HG02610 (cell line): ENCODE measurements around the gene APP.

ENCODE experiments used
- ATAC-seq: cut with Tn5 transposase; IDR thresholded peaks from one replicate; pipeline ENCODE4 v1.9.1; 2021; ENCODE audit warnings: mild to moderate bottlenecking, moderate library complexity; ENCODE audit not compliant: unreplicated experiment

The APP gene

DNA sequence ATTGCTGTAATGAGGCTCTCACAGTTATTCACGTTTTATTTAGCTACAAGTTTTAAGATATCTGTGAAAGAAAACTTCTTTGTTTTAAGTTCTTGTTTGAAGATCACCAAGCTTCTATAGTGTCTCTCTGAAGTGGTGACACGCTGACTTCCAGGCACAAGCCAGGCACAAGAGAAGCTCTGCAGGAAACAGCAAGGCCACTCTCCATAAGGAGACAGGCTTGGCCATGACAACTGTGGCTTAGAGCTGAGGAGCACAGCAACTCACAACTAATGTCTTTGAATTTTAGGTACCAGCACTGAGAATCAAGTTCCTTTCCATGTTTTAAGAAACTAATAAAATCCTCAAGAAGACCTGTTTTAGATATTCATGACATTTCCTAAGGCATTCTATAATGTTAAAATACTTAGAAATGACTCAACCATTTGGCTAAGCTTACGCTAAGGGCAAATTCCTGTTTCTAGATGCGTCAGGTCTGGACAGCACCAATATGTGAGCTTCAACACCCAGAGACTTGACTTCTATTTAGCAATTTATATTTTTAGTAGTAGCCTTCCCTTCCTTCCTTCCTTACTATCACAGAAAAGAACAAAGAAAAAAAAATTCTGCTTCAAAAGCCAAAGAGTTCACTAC is 40.2 kb downstream of the APP start:
- ATAC-seq = no peak

DNA sequence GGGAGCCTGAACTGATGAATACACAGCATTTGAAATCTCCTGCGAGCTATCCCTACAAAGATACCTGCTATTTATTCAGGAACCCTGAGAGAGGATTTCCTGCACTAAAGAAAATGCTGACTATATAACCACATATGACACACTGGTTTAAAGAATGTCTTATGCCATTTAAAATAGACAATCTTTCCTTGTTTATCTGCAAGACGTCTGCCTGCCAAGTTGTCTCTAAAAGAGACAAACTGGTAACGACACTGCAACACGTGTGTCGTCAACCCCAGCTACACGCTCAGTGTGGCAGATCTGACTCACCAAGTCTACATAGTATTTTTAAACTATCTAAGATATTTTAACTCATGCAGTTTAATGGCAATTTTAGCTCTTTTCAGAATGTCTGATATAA is 42.7 kb downstream of the APP start:
- no peak for ATAC-seq

DNA sequence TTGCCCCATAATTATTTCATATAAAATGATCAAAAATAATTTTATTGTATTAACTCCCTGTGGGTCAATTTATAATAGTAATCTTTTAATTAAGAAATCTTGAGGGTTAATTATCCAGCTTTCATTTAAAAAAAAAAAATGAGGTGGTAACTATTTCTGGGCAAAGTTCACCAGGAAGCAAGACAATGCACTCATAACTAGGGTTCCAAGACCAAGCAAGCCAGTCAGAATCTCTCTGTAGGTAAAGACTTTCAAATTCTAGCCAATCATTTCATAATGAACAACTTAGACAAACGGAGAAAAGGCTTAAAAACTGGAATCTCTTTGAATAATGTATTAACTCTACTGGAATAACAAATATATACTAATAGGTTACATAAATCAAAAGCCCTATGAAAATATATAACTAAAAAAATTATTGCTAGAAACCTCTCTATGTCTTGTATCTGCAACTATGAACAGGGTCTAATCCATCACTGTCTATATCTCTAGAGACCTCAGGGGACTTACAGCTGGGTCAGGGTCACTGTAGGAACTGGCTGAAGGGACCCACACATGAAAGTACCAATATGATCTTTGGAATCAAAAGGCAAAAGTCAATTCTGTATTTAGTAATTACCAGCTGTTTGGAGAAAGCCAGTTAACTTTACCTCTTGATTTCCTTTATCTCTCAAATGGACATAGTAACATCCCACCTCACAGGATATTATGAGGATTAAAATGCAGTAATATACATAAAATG is 43.3 kb downstream of the APP start:
- ATAC-seq = no peak

DNA sequence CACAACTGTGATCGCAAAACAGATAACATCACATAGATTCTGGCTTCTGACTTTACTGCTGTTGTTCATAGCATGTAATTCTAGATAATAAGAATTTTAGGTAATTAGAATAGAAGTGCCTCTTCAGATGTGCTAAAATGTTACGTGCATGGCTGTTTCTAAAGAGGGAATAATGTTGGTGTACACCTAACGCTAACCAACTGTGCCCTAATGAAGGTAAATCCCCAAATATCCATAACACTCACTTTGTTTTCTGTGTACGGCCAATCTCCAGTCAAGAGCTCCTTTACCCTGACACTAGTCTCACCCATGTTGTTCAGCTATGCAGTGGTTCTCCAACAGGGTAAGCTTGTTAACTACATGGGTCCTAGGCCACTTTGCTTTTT is 44.4 kb downstream of the APP start:
- ATAC-seq = no peak

DNA sequence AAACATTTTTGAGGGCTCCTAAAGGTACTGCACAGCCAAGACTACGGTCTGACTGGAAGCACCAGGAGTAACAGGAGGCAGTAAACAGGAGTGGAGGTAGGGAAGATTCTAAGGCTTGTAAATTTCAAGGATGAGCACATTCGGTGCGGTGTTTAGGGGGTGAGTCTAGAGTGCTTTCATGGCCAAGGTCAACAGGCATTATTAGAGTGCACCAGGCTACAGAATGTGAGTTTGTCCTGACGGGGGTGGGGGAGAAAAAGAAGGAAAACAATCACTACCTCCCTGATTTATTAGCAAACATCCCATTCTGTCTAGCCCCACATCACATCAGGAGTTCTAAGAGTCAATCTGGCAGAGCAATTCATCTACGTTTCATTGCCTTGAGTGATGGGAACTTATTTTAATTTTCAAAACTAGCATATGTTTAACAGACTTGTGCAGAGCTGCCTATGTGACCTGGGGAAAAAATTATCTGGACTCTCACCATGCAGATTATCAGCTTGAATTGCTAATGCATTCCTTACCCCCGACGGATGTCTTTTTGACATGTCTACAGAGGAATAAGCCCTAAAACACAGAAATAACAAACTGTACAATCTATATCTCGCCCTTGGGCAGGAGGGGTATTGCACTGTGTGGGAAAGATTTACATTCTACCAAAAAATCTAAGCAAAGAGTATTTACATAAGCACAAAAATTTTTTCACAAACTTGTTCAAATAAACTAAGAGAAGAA is 45.0 kb downstream of the APP start:
- no peak for ATAC-seq

DNA sequence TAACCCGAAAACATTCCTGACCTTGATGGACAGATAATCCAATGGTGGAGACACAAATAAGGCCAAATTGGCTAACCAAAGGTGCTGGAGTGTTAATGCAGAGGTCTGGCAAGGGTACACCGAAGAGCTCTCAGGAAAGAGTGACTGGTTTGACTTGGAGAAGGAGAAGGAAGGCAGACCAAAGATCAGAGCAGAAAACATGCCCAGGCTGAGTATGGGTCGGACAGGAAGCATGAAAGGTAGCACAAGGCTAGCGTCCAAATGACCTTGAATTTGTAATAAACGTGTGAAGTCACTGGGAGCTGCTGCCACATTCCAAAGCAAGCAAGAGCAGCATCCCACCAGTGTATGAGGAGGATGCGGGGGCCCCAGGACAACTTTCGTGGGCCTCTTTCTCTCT is 45.7 kb downstream of the APP start:
- ATAC-seq = no peak

DNA sequence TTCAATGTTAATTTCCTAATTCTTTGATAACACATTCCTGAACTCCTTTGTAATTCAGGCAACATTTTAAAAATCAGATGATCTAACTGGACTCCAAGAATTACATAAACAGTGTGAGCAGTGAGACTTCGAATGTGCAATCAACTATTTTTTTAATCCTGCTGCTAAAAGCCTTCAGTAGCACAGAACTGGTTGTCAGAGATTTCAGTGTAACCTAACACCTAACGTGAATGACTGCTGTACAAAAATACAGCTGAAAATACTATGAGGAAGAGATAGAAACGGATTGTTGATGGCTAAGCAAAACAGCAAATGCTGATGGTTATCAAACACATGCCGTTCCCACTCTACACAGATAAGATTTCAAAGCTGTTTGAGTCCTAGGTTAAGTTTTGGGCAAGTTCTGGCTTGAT is 46.1 kb downstream of the APP start:
- no peak for ATAC-seq

DNA sequence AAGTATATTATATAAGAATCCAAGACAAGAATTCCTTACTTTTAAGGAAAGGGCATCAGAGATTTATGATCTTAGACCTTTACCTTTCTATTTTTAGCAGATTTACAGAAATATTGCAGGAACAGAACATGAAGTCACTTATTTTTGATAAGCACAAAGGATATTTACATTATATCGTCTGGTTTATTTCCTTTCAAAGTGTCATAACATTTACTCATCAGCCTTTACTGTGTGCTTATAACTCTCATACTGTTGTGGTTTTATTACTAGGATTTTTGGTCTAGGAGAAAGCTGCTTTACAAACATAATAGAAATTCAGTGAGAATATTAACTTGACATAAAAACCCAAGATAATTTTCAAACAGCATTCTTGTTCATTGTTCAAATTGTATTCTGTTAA is 47.6 kb downstream of the APP start:
- no peak for ATAC-seq

DNA sequence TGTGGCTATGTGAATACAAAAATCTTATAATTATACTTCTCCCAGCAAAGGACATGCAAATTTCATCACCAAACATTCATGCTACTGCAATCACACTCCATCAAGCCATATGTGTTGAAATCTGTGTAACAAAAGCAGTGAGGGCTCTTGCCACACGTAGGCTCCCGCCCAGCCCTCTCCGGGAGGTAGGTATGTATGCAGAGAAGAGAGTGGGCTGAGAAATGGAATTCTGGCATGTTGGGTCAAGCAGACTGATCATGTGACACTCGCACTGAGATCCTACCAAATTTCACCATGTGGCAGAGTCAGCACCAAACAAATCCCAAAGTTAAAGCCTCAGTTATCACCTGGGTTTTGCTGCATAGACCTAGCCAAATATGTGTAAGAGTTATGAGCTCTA is 49.7 kb downstream of the APP start:
- ATAC-seq = no peak

DNA sequence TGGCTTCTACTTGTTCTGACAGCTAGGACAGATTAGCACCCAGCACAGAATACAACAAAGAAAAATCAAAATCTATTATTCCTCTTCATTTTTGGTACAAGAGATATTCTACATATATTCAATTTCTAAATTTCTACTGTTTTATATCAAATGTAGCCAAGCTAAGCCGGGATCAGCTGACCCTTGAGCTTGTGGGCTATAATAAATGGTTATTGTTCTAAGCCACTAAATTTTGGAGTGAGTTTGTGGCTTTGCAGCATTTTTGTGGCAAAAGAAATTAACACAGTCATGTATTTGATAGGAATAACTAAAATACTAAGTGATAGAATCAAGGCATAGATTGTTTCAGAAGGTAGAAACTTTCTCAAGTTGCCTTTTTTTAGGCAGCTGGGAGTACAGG is 50.7 kb downstream of the APP start:
- ATAC-seq = no peak

DNA sequence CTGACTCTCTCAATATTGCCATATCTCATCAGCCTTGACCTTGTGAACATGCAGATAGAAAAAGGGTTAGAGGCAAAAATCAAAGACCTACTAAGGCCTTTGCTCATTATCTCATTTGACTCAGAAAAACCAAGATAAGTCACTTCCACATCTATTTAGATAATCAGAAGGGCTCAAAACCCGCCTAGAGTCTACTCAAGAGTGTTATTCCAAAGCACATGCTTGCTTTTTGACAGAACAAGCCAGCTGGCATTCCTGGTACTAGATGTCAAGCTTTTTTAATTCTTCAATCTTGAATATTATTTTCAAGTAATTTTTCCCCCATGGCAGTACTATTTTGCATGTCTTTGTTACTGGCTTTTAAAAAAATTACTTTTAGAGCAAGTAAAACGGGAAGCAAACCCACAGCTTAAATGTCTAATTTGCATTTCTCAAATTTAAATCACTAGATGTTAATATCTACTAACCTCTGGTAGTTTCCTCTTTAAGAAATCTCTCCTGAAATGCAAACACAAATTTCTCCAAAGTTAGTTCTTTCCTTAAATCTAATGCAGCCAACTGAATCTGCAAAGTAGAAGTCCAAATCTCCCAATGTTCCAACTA is 51.5 kb downstream of the APP start:
- no peak for ATAC-seq

DNA sequence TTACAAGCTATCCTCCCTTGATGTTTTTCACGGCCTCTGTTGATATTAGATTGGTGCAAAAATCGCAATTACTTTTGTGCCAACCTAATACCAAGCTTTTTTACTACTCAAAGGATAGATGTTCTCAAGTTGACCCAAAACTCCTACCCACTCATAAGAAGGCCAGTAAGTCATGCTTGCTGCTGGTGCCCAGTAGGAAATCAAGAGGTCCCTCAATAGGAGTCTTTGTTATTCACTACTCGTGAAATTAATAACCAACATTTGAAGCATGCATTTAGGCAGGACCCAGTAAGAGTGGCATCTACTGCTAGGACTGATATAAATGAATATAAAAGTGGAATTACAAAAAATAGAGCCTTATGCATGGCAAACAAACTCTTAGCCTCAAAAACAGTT is 52.6 kb downstream of the APP start:
- no peak for ATAC-seq

DNA sequence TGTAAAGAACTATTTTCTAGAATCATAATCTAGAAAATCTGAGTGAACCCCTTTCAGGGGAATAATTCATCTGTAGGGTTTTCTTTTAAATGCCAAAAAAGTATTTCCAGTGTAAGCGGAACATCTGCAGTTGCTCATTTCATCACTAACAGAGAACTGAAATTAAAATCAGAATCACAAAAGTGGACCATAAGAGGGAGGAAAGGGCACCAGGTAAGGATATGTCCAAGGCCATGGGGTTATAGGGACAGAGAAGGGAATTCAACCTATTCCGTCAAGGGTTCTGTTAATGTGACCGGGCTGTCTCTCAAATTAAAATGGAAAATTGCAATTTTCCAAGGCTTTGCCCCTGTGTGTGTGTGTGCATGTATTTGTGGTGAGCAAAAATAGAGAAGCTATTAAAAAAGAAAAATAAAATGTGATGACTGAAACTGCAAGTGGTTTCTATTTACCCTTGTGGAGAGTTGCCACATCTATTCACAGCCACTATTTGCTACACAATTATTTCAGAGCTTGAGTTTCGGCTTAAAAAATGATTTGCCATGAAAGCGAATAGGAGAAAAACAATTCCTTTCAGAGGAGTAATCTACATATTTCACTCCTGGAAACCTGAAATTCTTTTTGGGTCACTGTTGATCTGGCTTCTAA is 53.1 kb downstream of the APP start:
- peak; percentile 60 for ATAC-seq

DNA sequence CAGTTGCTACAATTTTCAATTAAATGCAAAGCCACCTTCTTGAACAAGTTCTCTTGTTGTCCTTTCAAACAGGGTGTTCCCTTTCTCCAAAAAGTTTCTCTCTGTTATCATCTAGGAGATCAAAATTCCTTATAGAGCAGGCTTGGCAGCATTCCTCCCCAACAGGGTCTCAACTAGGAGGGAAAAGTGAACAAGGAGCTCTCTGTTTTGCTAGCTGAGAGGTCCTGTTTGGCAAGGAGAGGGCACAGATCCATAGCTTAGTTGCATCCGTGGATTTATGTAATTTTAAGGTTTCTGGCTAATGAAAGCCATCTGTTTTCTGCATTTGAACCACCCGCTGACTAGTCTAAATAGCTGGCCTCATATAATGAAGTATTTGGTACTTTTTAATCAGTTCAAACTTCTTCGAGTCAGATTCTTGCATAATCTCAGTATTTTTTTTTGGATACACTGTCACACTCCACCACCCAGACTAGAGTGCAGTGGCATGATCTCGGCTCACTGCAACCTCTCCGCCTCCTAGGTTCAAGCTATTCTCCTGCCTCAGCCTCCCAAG is 54.0 kb downstream of the APP start:
- no peak for ATAC-seq

DNA sequence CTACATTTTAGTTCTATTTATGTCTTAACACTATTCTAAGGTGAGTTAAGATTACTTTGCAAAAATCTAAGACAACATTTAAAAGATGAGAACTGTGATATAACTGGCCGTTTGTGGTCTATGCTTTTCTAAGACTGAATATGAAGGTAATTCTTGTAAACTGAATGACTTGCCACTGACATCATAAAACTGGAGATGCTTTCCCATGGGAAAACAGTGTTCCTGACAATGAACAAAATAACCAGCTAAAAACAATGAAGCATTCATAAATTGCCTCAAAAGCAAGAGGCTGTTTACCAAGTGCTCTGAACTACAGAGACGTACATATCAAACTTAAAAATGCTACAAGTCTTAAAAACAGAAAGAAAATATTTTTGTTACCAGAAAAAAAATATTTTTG is 54.7 kb downstream of the APP start:
- ATAC-seq = no peak

DNA sequence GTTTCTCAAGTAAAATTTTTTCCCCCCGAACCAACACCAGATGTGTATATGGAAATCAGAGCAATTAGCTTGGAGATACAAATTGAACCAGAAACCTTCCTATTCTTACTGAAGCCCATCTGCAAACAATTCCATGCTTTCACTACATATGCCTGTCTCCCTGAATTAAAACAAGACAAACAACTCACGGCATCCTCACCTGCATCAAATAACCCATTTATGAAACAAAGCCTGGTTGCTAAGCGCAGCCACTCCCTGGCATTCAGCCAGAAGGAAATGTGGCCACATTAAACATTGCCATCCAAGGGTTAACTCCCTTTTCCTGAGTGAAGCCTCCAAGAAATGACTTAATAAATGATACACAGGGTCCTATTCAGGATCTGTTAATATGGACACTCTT is 55.3 kb downstream of the APP start:
- no peak for ATAC-seq

DNA sequence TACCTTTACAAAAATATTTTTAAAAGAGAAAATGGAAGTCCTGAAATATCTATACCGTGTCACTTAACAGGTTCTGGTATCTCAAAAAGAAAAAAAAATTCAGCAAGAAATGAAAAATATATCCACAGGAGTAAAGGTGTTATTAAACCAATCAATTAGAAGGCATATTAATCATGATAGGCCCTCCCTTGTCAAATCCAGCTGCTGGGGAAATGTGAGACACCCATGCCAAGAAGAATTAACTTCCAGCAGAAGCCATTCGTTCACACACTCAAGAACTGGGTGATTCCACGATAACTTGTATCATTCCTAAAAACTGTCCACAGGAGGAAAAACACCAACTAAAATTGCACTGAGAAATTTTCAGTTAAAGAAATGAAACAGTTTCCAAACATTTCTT is 57.6 kb downstream of the APP start:
- no peak for ATAC-seq

DNA sequence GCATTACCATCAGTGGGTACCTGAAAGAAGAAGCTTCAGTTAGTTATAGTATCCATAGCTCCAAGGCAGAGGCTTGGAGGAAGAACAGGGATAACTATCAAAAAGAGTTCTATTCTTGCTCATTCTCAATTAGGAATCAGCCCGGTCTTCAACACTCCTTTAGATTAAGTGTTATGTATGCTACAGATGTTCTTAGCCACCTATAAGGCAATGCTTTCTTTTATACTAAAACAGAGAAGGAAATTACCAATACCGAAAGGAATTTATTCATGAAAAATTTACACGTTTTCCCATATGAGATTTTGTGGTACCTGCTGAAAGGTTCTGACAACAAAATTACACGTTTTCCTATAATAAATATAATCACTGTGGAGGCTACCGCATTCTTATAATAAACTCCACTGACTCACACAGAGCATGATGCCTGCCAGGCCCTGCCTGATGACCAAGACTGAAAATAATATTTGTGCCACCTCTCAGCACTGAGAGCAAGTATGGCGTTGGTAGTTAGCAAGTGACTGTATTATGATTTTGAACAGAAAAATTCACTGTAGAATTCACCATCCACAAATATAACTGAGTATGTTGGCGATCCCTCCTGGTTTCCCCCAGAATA is 58.3 kb downstream of the APP start:
- ATAC-seq = no peak

DNA sequence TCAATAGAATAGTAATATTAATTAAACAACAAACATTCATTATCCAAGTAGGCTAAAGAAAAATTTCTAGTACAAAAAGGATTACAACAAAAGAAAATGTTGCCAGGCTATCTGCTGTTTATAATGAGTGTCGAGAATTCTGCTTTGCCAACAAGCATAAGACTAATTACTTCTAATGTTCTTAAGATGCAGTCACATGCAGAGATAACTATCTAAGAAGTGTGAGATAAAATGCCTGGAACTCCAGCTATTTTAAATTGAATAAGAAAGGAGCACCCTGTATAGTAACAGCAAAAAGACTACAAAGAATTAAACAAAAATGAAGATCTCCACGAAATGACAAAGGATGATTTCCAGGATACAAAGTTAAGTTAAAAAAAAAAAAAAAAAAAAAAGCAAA is 59.9 kb downstream of the APP start:
- no peak for ATAC-seq

DNA sequence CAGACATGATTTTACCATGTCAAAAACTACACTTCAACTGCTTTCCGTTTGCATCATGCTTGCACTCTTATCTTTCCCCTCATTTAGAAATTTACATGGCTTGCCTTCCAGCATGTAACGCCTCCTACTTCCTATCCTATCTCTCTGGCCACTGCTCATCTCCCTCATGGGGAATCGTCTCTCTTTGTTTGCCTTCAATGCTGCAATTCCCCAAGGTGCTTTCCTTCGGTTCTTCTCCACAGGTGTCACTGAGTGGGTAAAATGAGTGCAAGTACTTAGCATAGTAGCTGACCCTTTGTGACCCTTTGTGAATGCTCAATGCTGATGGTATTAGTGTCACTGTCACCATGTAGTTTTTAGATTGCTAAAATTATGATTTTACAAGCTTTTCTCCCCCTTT is 63.1 kb downstream of the APP start:
- ATAC-seq = no peak

DNA sequence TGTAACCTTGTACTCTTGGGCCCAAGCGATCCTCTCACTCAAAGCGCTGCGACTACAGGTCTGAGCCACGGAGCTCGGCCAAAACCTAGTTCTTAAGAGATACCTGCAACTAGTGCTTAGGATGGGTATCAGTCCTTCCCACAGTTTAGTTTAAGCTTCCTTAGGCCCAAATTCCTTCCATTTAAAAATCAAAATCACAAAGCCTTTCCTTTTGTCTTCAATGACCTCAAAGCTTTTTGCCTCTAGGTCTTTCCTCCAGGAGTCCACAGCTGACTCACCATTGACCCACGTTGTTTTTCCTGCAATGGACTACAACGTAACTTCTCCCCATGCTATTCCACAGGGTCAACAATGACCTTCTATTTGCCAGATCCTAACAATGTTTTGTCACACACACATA is 64.0 kb downstream of the APP start:
- ATAC-seq = no peak
